Tibial artery (tissue), 4 donors: ENCODE data around the gene ADCY9.

Source experiments
- DNase-seq, 2 donors: peaks; one replicate each; pipeline ENCODE4 v3.0.0-alpha.2; 2019
- H3K27ac ChIP-seq, 2 donors: fragments of 200-600 bp; sonication (generic) in 1 of 2; 1 replicate in 1 of 2; 2 replicates in 1 of 2; pipeline ENCODE4 v1.5.1; 2018 to 2019; ENCODE audit warnings: mild to moderate bottlenecking in 1 of 2
- H3K27me3 ChIP-seq, 2 donors: fragments of 200-600 bp; sonication (generic) in 1 of 2; one replicate each; pipeline versions ENCODE4 v1.5.1 to v1.6.0; 2016 to 2019
- H3K36me3 ChIP-seq, 3 donors: fragments of 200-600 bp; sonication (generic) in 2 of 3; one replicate each; pipeline ENCODE4 v1.5.1; 2016 to 2019; ENCODE audit warnings: mild to moderate bottlenecking in 2 of 3
- H3K4me1 ChIP-seq, 4 donors: fragments of 200-600 bp; sonication (generic) in 2 of 4; 1 replicate in 3 of 4; 2 replicates in 1 of 4; pipeline ENCODE4 v1.5.1; 2016 to 2019
- H3K4me3 ChIP-seq, 2 donors: fragments of 200-600 bp; sonication (generic) in 1 of 2; 1 replicate in 1 of 2; 2 replicates in 1 of 2; pipeline ENCODE4 v1.5.1; 2018 to 2019; ENCODE audit warnings: mild to moderate bottlenecking in 2 of 2
- H3K9me3 ChIP-seq, 3 donors: fragments of 200-600 bp; sonication (generic) in 1 of 3; one replicate each; pipeline ENCODE4 v1.5.1; 2016 to 2019
- CTCF ChIP-seq, 2 experiments: fragments of 200-600 bp in 1 of 2; fragments of 450-650 bp in 1 of 2; IDR thresholded peaks; one replicate each; pipeline ENCODE4 v1.5.1; 2017 to 2019; ENCODE audit warnings: antibody characterized with exemption in 2 of 2, mild to moderate bottlenecking in 1 of 2, moderate library complexity in 1 of 2
- intact Hi-C: fragments of 100-400 bp; cut with DNase I; formaldehyde crosslinking; loops from one replicate; pipeline ENCODE4 v1.15.0; 2023; ENCODE audit warnings: low total_unique reads

ADCY9 gene

GRCh38 chr16:4009177-4009576, 107.1 kb downstream of the ADCY9 start:
- DNase-seq: no peak
- no peak for TF ChIP-seq CTCF (IDR thresholded peaks at IDR 0.05)
- H3K36me3 ChIP-seq: peaks cover 0 to 7% (median 6%) of the 10 kb centered on the region in 3 donors
- no peaks in the 10 kb centered on the region for H3K27me3 ChIP-seq
- no peak overlapping the region for H3K4me3 ChIP-seq
- no peaks in the 10 kb centered on the region for H3K9me3 ChIP-seq
- H3K4me1 ChIP-seq: peaks cover 0 to 15% (median 5%) of the 10 kb centered on the region in 4 donors
- intact Hi-C loops: no loop called here
- no peak overlapping the region for H3K27ac ChIP-seq

- intact Hi-C loops: no loop called here
- no peak for TF ChIP-seq CTCF (IDR thresholded peaks at IDR 0.05)
Measured at GRCh38 chr16:4008116-4008515, 108.1 kb downstream of the ADCY9 start.

GRCh38 chr16:4006397-4006999, 109.7 kb downstream of the ADCY9 start:
- H3K9me3 ChIP-seq: no peaks in the 10 kb centered on the region
- no peaks in the 10 kb centered on the region for H3K27me3 ChIP-seq
- peaks cover 0 to 7% (median 6%) of the 10 kb centered on the region in 3 donors for H3K36me3 ChIP-seq
- no peak for TF ChIP-seq CTCF (IDR thresholded peaks at IDR 0.05)
- no peak for DNase-seq
- H3K4me3 ChIP-seq: no peak overlapping the region
- H3K4me1 ChIP-seq: peaks cover 0 to 4% (median 0%) of the 10 kb centered on the region in 4 donors
- H3K27ac ChIP-seq: no peak overlapping the region
- intact Hi-C loops: no loop called here

More at GRCh38 chr16:4008116-4008515, 108.1 kb downstream of the ADCY9 start:
- Histone ChIP-seq H3K27ac (no peak overlapping the region), H3K9me3 (no peaks in the 10 kb centered on the region), H3K4me1 (peaks cover 0 to 9% (median 3%) of the 10 kb centered on the region in 4 donors), H3K4me3 (no peak overlapping the region), H3K36me3 (peaks cover 0 to 7% (median 6%) of the 10 kb centered on the region in 3 donors), H3K27me3 (no peaks in the 10 kb centered on the region)
- no peak for DNase-seq

GRCh38 chr16:4005731-4006130, 110.5 kb downstream of the ADCY9 start:
- Histone ChIP-seq H3K9me3 (no peaks in the 10 kb centered on the region), H3K4me3 (no peak overlapping the region), H3K4me1 (peaks cover 0 to 4% (median under 1%) of the 10 kb centered on the region in 4 donors), H3K27ac (no peak overlapping the region), H3K36me3 (peaks cover 0 to 7% (median 6%) of the 10 kb centered on the region in 3 donors), H3K27me3 (no peaks in the 10 kb centered on the region)
- no peak for DNase-seq
- intact Hi-C loops: no loop called here
- TF ChIP-seq CTCF (IDR thresholded peaks at IDR 0.05): no peak

- Histone ChIP-seq H3K27me3 (no peaks in the 10 kb centered on the region), H3K4me3 (no peak overlapping the region), H3K9me3 (no peaks in the 10 kb centered on the region), H3K36me3 (peaks cover 0 to 7% (median 6%) of the 10 kb centered on the region in 3 donors), H3K4me1 (peaks cover 0 to 5% (median under 1%) of the 10 kb centered on the region in 4 donors), H3K27ac (no peak overlapping the region)
- intact Hi-C loops: no loop called here
- DNase-seq: no peak
- TF ChIP-seq CTCF (IDR thresholded peaks at IDR 0.05): no peak
Measured at GRCh38 chr16:4005281-4005680, 111.0 kb downstream of the ADCY9 start.
